Measurements from ENCODE around the gene LCE1C. TPM values are rescaled to one million over a fixed set of nuclear protein-coding genes. Genes with fewer than 3 reads are reported as not detected.
A peak's percentile ranks its signal among the peaks of the same experiment; 100 is the strongest.

The LCE1C gene
- total and polyA plus RNA-seq, 2 donors: 0.14 to 3.0 TPM

- Histone ChIP-seq H3K9me3 (ENCODE audit: control insufficient read depth in 2 of 2, insufficient read depth in 1 of 2, low read length in 1 of 2) (no peaks in the 10 kb centered on the region), H3K4me1 (ENCODE audit: control insufficient read depth in 2 of 2, insufficient read depth in 2 of 2, low read length in 2 of 2) (no peaks in the 10 kb centered on the region), H3K36me3 (ENCODE audit: control insufficient read depth in 2 of 2, insufficient read depth in 2 of 2, low read length in 1 of 2) (no peaks in the 10 kb centered on the region), H3K27ac (ENCODE audit: low read depth in 1 of 2, low read length in 1 of 2) (no peak overlapping the region), H3K4me3 (ENCODE audit: low read length in 2 of 2) (no peak overlapping the region), H3K27me3 (ENCODE audit: control insufficient read depth in 2 of 2, insufficient read depth in 1 of 2, low read length in 1 of 2) (no peaks in the 10 kb centered on the region)
- DNase-seq (ENCODE audit: low read depth in 6 of 9, low spot score in 9 of 9): no peak
- WGBS: 94% methylated on average over 2 of the region's 2 CpGs
These were observed 4.6 kb upstream of the LCE1C start for GRCh38 chr1:152811050-152811449.

- Histone ChIP-seq H3K4me3 (ENCODE audit: low read length in 2 of 2) (no peak overlapping the region), H3K27ac (ENCODE audit: low read depth in 1 of 2, low read length in 1 of 2) (no peak overlapping the region), H3K9me3 (ENCODE audit: control insufficient read depth in 2 of 2, insufficient read depth in 1 of 2, low read length in 1 of 2) (no peaks in the 10 kb centered on the region), H3K36me3 (ENCODE audit: control insufficient read depth in 2 of 2, insufficient read depth in 2 of 2, low read length in 1 of 2) (no peaks in the 10 kb centered on the region), H3K27me3 (ENCODE audit: control insufficient read depth in 2 of 2, insufficient read depth in 1 of 2, low read length in 1 of 2) (no peaks in the 10 kb centered on the region), H3K4me1 (ENCODE audit: control insufficient read depth in 2 of 2, insufficient read depth in 2 of 2, low read length in 2 of 2) (no peaks in the 10 kb centered on the region)
- DNase-seq (ENCODE audit: low read depth in 6 of 9, low spot score in 9 of 9): no peak
- WGBS: 80% methylated on average over 1 of the region's 1 CpG
These were observed 5.1 kb downstream of the LCE1C start for GRCh38 chr1:152801333-152801732.

- Histone ChIP-seq H3K36me3 (ENCODE audit: control insufficient read depth in 2 of 2, insufficient read depth in 2 of 2, low read length in 1 of 2) (no peaks in the 10 kb centered on the region), H3K27me3 (ENCODE audit: control insufficient read depth in 2 of 2, insufficient read depth in 1 of 2, low read length in 1 of 2) (no peaks in the 10 kb centered on the region), H3K4me1 (ENCODE audit: control insufficient read depth in 2 of 2, insufficient read depth in 2 of 2, low read length in 2 of 2) (no peaks in the 10 kb centered on the region), H3K4me3 (ENCODE audit: low read length in 2 of 2) (no peak within 1 kb of the TSS), H3K27ac (ENCODE audit: low read depth in 1 of 2, low read length in 1 of 2) (no peak within 1 kb of the TSS), H3K9me3 (ENCODE audit: control insufficient read depth in 2 of 2, insufficient read depth in 1 of 2, low read length in 1 of 2) (no peaks in the 10 kb centered on the region)
- WGBS: 56% methylated on average over 3 of the region's 3 CpGs
- no peak for DNase-seq (ENCODE audit: low read depth in 6 of 9, low spot score in 9 of 9)
These were observed 10.0 kb downstream of the LCE1C start, which contains the start of gene LCE1D for GRCh38 chr1:152796421-152796820. Gene LCE1D (plus strand): TSS chr1:152796721. CDS start chr1:152797795, 1,074 bp downstream.

GRCh38 chr1:152795686-152796085 is 10.8 kb downstream of the LCE1C start:
- Histone ChIP-seq H3K27ac (ENCODE audit: low read depth in 1 of 2, low read length in 1 of 2) (no peak overlapping the region), H3K36me3 (ENCODE audit: control insufficient read depth in 2 of 2, insufficient read depth in 2 of 2, low read length in 1 of 2) (no peaks in the 10 kb centered on the region), H3K27me3 (ENCODE audit: control insufficient read depth in 2 of 2, insufficient read depth in 1 of 2, low read length in 1 of 2) (no peaks in the 10 kb centered on the region), H3K4me3 (ENCODE audit: low read length in 2 of 2) (no peak overlapping the region), H3K4me1 (ENCODE audit: control insufficient read depth in 2 of 2, insufficient read depth in 2 of 2, low read length in 2 of 2) (no peaks in the 10 kb centered on the region), H3K9me3 (ENCODE audit: control insufficient read depth in 2 of 2, insufficient read depth in 1 of 2, low read length in 1 of 2) (no peaks in the 10 kb centered on the region)
- WGBS: 75% methylated on average over 4 of the region's 4 CpGs
- no peak for DNase-seq (ENCODE audit: low read depth in 6 of 9, low spot score in 9 of 9)

- Histone ChIP-seq H3K4me3 (ENCODE audit: low read length in 2 of 2) (no peak within 1 kb of the TSS), H3K9me3 (ENCODE audit: control insufficient read depth in 2 of 2, insufficient read depth in 1 of 2, low read length in 1 of 2) (no peaks in the 10 kb centered on the region), H3K27me3 (ENCODE audit: control insufficient read depth in 2 of 2, insufficient read depth in 1 of 2, low read length in 1 of 2) (no peaks in the 10 kb centered on the region), H3K4me1 (ENCODE audit: control insufficient read depth in 2 of 2, insufficient read depth in 2 of 2, low read length in 2 of 2) (no peaks in the 10 kb centered on the region), H3K36me3 (ENCODE audit: control insufficient read depth in 2 of 2, insufficient read depth in 2 of 2, low read length in 1 of 2) (no peaks in the 10 kb centered on the region), H3K27ac (ENCODE audit: low read depth in 1 of 2, low read length in 1 of 2) (no peak within 1 kb of the TSS)
- no peak for DNase-seq (ENCODE audit: low read depth in 6 of 9, low spot score in 9 of 9)
- WGBS: 61% methylated on average over 2 of the region's 2 CpGs
These were observed 20.4 kb downstream of the LCE1C start, which contains the start of gene LCE1E for GRCh38 chr1:152786077-152786476. Gene LCE1E (plus strand): TSS chr1:152786257. CDS start chr1:152787300, 1,043 bp downstream.

- 71% methylated on average over 2 of the region's 2 CpGs for WGBS
- Histone ChIP-seq H3K4me1 (ENCODE audit: control insufficient read depth in 2 of 2, insufficient read depth in 2 of 2, low read length in 2 of 2) (no peaks in the 10 kb centered on the region), H3K27ac (ENCODE audit: low read depth in 1 of 2, low read length in 1 of 2) (no peak overlapping the region), H3K4me3 (ENCODE audit: low read length in 2 of 2) (no peak overlapping the region), H3K27me3 (ENCODE audit: control insufficient read depth in 2 of 2, insufficient read depth in 1 of 2, low read length in 1 of 2) (no peaks in the 10 kb centered on the region), H3K36me3 (ENCODE audit: control insufficient read depth in 2 of 2, insufficient read depth in 2 of 2, low read length in 1 of 2) (no peaks in the 10 kb centered on the region), H3K9me3 (ENCODE audit: control insufficient read depth in 2 of 2, insufficient read depth in 1 of 2, low read length in 1 of 2) (no peaks in the 10 kb centered on the region)
- DNase-seq (ENCODE audit: low read depth in 6 of 9, low spot score in 9 of 9): no peak
These were observed 23.4 kb downstream of the LCE1C start for GRCh38 chr1:152783095-152783494.

GRCh38 chr1:152777510-152778137 is 28.8 kb downstream of the LCE1C start:
- no peaks in the 10 kb centered on the region for H3K4me1 ChIP-seq (ENCODE audit: control insufficient read depth in 2 of 2, insufficient read depth in 2 of 2, low read length in 2 of 2)
- H3K4me3 ChIP-seq (ENCODE audit: low read length in 2 of 2): no peak overlapping the region
- no peaks in the 10 kb centered on the region for H3K27me3 ChIP-seq (ENCODE audit: control insufficient read depth in 2 of 2, insufficient read depth in 1 of 2, low read length in 1 of 2)
- H3K27ac ChIP-seq (ENCODE audit: low read depth in 1 of 2, low read length in 1 of 2): no peak overlapping the region
- DNase-seq (ENCODE audit: low read depth in 6 of 9, low spot score in 9 of 9): peak in 2 of 9 donors; percentile 7 to 8
- no peaks in the 10 kb centered on the region for H3K9me3 ChIP-seq (ENCODE audit: control insufficient read depth in 2 of 2, insufficient read depth in 1 of 2, low read length in 1 of 2)
- 65% methylated on average over 4 of the region's 4 CpGs for WGBS
- H3K36me3 ChIP-seq (ENCODE audit: control insufficient read depth in 2 of 2, insufficient read depth in 2 of 2, low read length in 1 of 2): no peaks in the 10 kb centered on the region

GRCh38 chr1:152776361-152776760 is 30.1 kb downstream of the LCE1C start:
- Histone ChIP-seq H3K4me3 (ENCODE audit: low read length in 2 of 2) (no peak overlapping the region), H3K27me3 (ENCODE audit: control insufficient read depth in 2 of 2, insufficient read depth in 1 of 2, low read length in 1 of 2) (no peaks in the 10 kb centered on the region), H3K36me3 (ENCODE audit: control insufficient read depth in 2 of 2, insufficient read depth in 2 of 2, low read length in 1 of 2) (no peaks in the 10 kb centered on the region), H3K4me1 (ENCODE audit: control insufficient read depth in 2 of 2, insufficient read depth in 2 of 2, low read length in 2 of 2) (no peaks in the 10 kb centered on the region), H3K9me3 (ENCODE audit: control insufficient read depth in 2 of 2, insufficient read depth in 1 of 2, low read length in 1 of 2) (no peaks in the 10 kb centered on the region), H3K27ac (ENCODE audit: low read depth in 1 of 2, low read length in 1 of 2) (no peak overlapping the region)
- WGBS: 88% methylated on average over 11 of the region's 11 CpGs
- DNase-seq (ENCODE audit: low read depth in 6 of 9, low spot score in 9 of 9): no peak

- DNase-seq (ENCODE audit: low read depth in 6 of 9, low spot score in 9 of 9): no peak
- 78% methylated on average over 6 of the region's 6 CpGs for WGBS
- H3K36me3 ChIP-seq (ENCODE audit: control insufficient read depth in 2 of 2, insufficient read depth in 2 of 2, low read length in 1 of 2): no peaks in the 10 kb centered on the region
These were observed 31.6 kb downstream of the LCE1C start, which contains the start of gene LCE1F for GRCh38 chr1:152774875-152775274. Gene LCE1F (plus strand): TSS chr1:152775140. CDS start chr1:152776372, 1,232 bp downstream.

More at GRCh38 chr1:152774875-152775274, 31.6 kb downstream of the LCE1C start, which contains the start of gene LCE1F:
- Histone ChIP-seq H3K27ac (ENCODE audit: low read depth in 1 of 2, low read length in 1 of 2) (no peak within 1 kb of the TSS), H3K4me3 (ENCODE audit: low read length in 2 of 2) (no peak within 1 kb of the TSS), H3K4me1 (ENCODE audit: control insufficient read depth in 2 of 2, insufficient read depth in 2 of 2, low read length in 2 of 2) (no peaks in the 10 kb centered on the region), H3K9me3 (ENCODE audit: control insufficient read depth in 2 of 2, insufficient read depth in 1 of 2, low read length in 1 of 2) (no peaks in the 10 kb centered on the region), H3K27me3 (ENCODE audit: control insufficient read depth in 2 of 2, insufficient read depth in 1 of 2, low read length in 1 of 2) (no peaks in the 10 kb centered on the region)

Data from thymus (tissue), 11 donors.